K562 (cell line): ENCODE measurements around the gene HK1. TPM values are rescaled to one million over a fixed set of nuclear protein-coding genes. Genes with fewer than 3 reads are reported as not detected.

Experiments used
- ATAC-seq: fragments of 200-7000 bp; cut with Tn5 transposase; 3 replicates; pipeline ENCODE4 v1.9.1; 2020; ENCODE audit warnings: moderate library complexity
- BruUV-seq: library from RNA; stranded (reverse); fragments of 400-500 nt; replicated peaks from 2 replicates; lab custom pipeline; 2021; lab: Mats Ljungman, UMichigan
- CTCF ChIA-PET: fragments of 300-600 bp; formaldehyde crosslinking; extraction: SDS; loops from one replicate; lab custom pipeline; 2021; ENCODE audit warnings: low intra/inter-chr PET ratio; lab: Yijun Ruan, JAX
- POLR2A ChIA-PET: fragments of 300-600, 350-650 bp; sonication (Branson Sonifier 250); formaldehyde crosslinking; extraction: SDS; loops from one replicate; lab custom pipeline; 2021; ENCODE audit warnings: antibody characterized with exemption, inconsistent platforms; lab: Yijun Ruan, JAX
- DNase-seq, 4 experiments: peaks; one replicate each; pipeline versions ENCODE4 v3.0.0 to v3.0.0-alpha.2; 2011 to 2018; ENCODE audit warnings: low spot score in 3 of 4, mixed read lengths in 3 of 4; ENCODE audit errors: extremely low read depth in 1 of 4
- FAIRE-seq: peaks from 2 replicates; lab custom pipeline; 2011; peaks lifted over from hg19 to GRCh38; lab: Jason Lieb, UNC
- H2AFZ ChIP-seq: 2 replicates; pipeline ENCODE4 v1.6.0; 2011; ENCODE audit warnings: low read depth, low read length, control low read depth, inconsistent platforms
- H3K27ac ChIP-seq: fragments of 200-600 bp; 3 replicates; pipeline ENCODE4 v1.8.0; 2011; ENCODE audit warnings: low read depth, mild to moderate bottlenecking, control low read depth, inconsistent platforms, low read length, moderate library complexity, mixed read lengths; ENCODE audit errors: extremely low read depth
- H3K27me3 ChIP-seq, 2 experiments: fragments of 300-600 bp in 1 of 2; 2 replicates in 1 of 2; 3 replicates in 1 of 2; pipeline versions ENCODE4 v1.6.0 to v1.8.0; 2011; ENCODE audit warnings: inconsistent platforms in 2 of 2, low read length in 2 of 2, mild to moderate bottlenecking in 1 of 2, mixed read lengths in 1 of 2, moderate library complexity in 1 of 2; ENCODE audit not compliant: control insufficient read depth in 2 of 2, insufficient read depth in 2 of 2
- H3K36me3 ChIP-seq: fragments of 300-600 bp; 3 replicates; pipeline ENCODE4 v1.8.0; 2011; ENCODE audit warnings: mild to moderate bottlenecking, low read length, inconsistent platforms; ENCODE audit not compliant: control insufficient read depth, insufficient read depth
- H3K4me1 ChIP-seq, 2 experiments: fragments of 200-600 bp in 1 of 2; replicated peaks in 1 of 2; 2 replicates in 1 of 2; 3 replicates in 1 of 2; pipeline versions ENCODE4 v1.5.1 to v1.8.0; 2011; ENCODE audit warnings: inconsistent platforms in 2 of 2, low read length in 2 of 2, mild to moderate bottlenecking in 1 of 2, mixed read lengths in 1 of 2, moderate library complexity in 1 of 2; ENCODE audit not compliant: control insufficient read depth in 2 of 2, insufficient read depth in 2 of 2
- H3K4me2 ChIP-seq: 2 replicates; pipeline ENCODE4 v1.6.1; 2011; ENCODE audit warnings: low read length, control low read depth, inconsistent platforms, mixed read lengths; ENCODE audit not compliant: insufficient read depth
- H3K4me3 ChIP-seq: fragments of 200-600 bp; sonication (generic), shearing (Covaris generic); 2 replicates; pipeline ENCODE4 v1.5.1; 2016; ENCODE audit warnings: control low read depth, inconsistent platforms
- H3K79me2 ChIP-seq: fragments of 200-600 bp; 3 replicates; pipeline ENCODE4 v1.8.0; 2011; ENCODE audit warnings: low read length, inconsistent platforms; ENCODE audit not compliant: control insufficient read depth, insufficient read depth
- H3K9ac ChIP-seq, 2 experiments: 2 replicates each; pipeline versions ENCODE4 v1.6.0 to v1.6.1; 2011; ENCODE audit warnings: low read depth in 2 of 2, low read length in 2 of 2, control low read depth in 1 of 2, inconsistent platforms in 1 of 2, mild to moderate bottlenecking in 1 of 2, mixed read lengths in 1 of 2; ENCODE audit not compliant: insufficient read depth in 1 of 2
- H3K9me1 ChIP-seq: one replicate; pipeline ENCODE4 v1.6.0; 2011; ENCODE audit warnings: inconsistent platforms, mild to moderate bottlenecking, low read length, moderate library complexity; ENCODE audit not compliant: control insufficient read depth, insufficient read depth
- H3K9me3 ChIP-seq: replicated peaks from 2 replicates; pipeline ENCODE4 v1.5.1; 2011; ENCODE audit warnings: low read depth, low read length, inconsistent platforms; ENCODE audit not compliant: control insufficient read depth, insufficient read depth
- H4K20me1 ChIP-seq: replicated peaks from 2 replicates; pipeline ENCODE4 v1.6.1; 2011; ENCODE audit warnings: low read length, inconsistent platforms, mixed read lengths; ENCODE audit not compliant: control insufficient read depth, insufficient read depth
- ARID1B ChIP-seq: fragments of 450-650 bp; IDR thresholded peaks from 2 replicates; pipeline ENCODE4 v1.6.1; 2016; ENCODE audit warnings: antibody characterized with exemption, mild to moderate bottlenecking, inconsistent platforms
- ATF3 ChIP-seq, 2 experiments: fragments of 450-650 bp in 1 of 2; sonication (generic) in 1 of 2; formaldehyde crosslinking in 1 of 2; IDR thresholded peaks in 1 of 2; conservative IDR thresholded peaks in 1 of 2; 2 replicates each; pipeline versions ENCODE4 v1.6.1 to v1.8.1; 2016 to 2023; ENCODE audit warnings: mild to moderate bottlenecking in 2 of 2, moderate library complexity in 2 of 2, inconsistent platforms in 1 of 2, missing genetic modification reagents in 1 of 2
- ATF7 ChIP-seq: fragments of 450-650 bp; IDR thresholded peaks from 2 replicates; pipeline ENCODE4 v1.7.1; 2014; ENCODE audit warnings: mild to moderate bottlenecking, moderate library complexity
- BCL6 ChIP-seq: fragments of 250-450 bp; sonication (Bioruptor Pico); IDR thresholded peaks from 2 replicates; pipeline ENCODE4 v1.4.0; 2020
- GATA2 ChIP-seq: sonication (generic); formaldehyde crosslinking; IDR thresholded peaks from 2 replicates; pipeline ENCODE4 v1.4.0; 2020; ENCODE audit warnings: mild to moderate bottlenecking, missing genetic modification reagents
- JUN ChIP-seq, 2 experiments: sonication (generic) in 1 of 2; formaldehyde crosslinking in 1 of 2; IDR thresholded peaks; 2 replicates each; pipeline versions ENCODE4 v1.6.1 to v1.8.0; 2012 to 2022; ENCODE audit warnings: borderline replicate concordance in 2 of 2, mild to moderate bottlenecking in 2 of 2, improper control_type of control experiment in 1 of 2, low read depth in 1 of 2, low read length in 1 of 2, missing genetic modification reagents in 1 of 2
- WGBS: fragments of 100-300 bp; shearing (Covaris generic); methylation state at CpG from one replicate; pipeline ENCODE4 v1.1.6; 2016; ENCODE audit warnings: low coverage, mixed read lengths; ENCODE audit not compliant: insufficient coverage; ENCODE audit errors: missing lambda C conversion rate; 5-methylcytosine and 5-hydroxymethylcytosine counted together
- in situ Hi-C: fragments of 300-500 bp; cut with MboI; formaldehyde crosslinking; loops from 4 replicates; pipeline ENCODE4 v1.15.0; 2018; ENCODE audit warnings: inconsistent platforms, mixed read lengths
- intact Hi-C: fragments of 100-400 bp; cut with micrococcal nuclease; formaldehyde crosslinking; loops from 2 replicates; pipeline ENCODE4 v1.14.2; 2022
- polyA plus RNA-seq, 8 experiments: library from polyadenylated mRNA; depleted of rRNA in 4 of 8; stranded (reverse) in 5 of 8; unstranded in 3 of 8; fragments of >200 nt; fragmentation: Nextera tagmentation in 2 of 8; fragmentation: Illumina TruSeq in 1 of 8; extraction: Ambion mirVana in 2 of 8; extraction: Trizol in 1 of 8; gene quantifications; 2 replicates each; pipeline versions ENCODE4 v1.2.1 to v1.2.3, GENCODE V29; 2011 to 2014; ENCODE audit warnings: inconsistent platforms in 1 of 8, missing spikeins in 1 of 8
- total RNA-seq, 7 experiments: library from RNA; depleted of rRNA in 6 of 7; stranded (reverse); fragments of >200 nt in 6 of 7; fragmentation: Illumina TruSeq in 2 of 7; extraction: Trizol in 2 of 7; gene quantifications; 2 replicates each; pipeline versions ENCODE4 v1.2.1 to v1.2.3, GENCODE V29; 2011 to 2021; ENCODE audit warnings: low replicate concordance in 1 of 7
- TF ChIP-seq, protein P1 (sequence below), 2 experiments: fragments of 200-800 bp in 1 of 2; sonication (Bioruptor generic) in 1 of 2; sonication (generic) in 1 of 2; formaldehyde crosslinking in 1 of 2; IDR thresholded peaks in 1 of 2; conservative IDR thresholded peaks in 1 of 2; 2 replicates each; pipeline versions ENCODE4 v1.5.0 to v1.6.1; 2016 to 2020; ENCODE audit warnings: missing compliant biosample characterization in 1 of 2, missing genetic modification characterization in 1 of 2, missing genetic modification reagents in 1 of 2

Gene HK1
- total and polyA plus RNA-seq, 9 of the 15 experiments (the other 6 are each of a cell fraction or from before 2014, with no cell fraction given) = 29.2 to 444 (median 193) TPM

- Histone ChIP-seq H3K36me3 (no peaks in the 10 kb centered on the region), H3K4me1 (peaks cover 0 to 10% of the 10 kb centered on the region in 2 experiments; a peak in 2 of 5 replicates), H3K9me3 (no peaks in the 10 kb centered on the region), H2AFZ (no peak overlapping the region), H3K9me1 (no peaks in the 10 kb centered on the region), H3K27me3 (peaks cover 37 to 63% of the 10 kb centered on the region in 2 experiments), H3K4me2 (no peak overlapping the region), H3K79me2 (no peaks in the 10 kb centered on the region), H3K4me3 (no peak overlapping the region), H3K9ac (no peak overlapping the region), H4K20me1 (no peaks in the 10 kb centered on the region; the same call in 1 of the 2 replicates), H3K27ac (no peak overlapping the region)
- WGBS = 2% methylated on average over 13 of the region's 13 CpGs
- DNase-seq = no peak
- ChIA-PET POLR2A (no interaction called here), CTCF (no interaction called here)
- TF ChIP-seq ARID1B = no peak
- no peak for FAIRE-seq
- no peak for ATAC-seq
- intact Hi-C loops (no loop called here), in situ Hi-C loops (no loop called here)
- BruUV-seq = no TSS peak
These were observed 159.3 kb downstream of the HK1 start for GRCh38 chr10:69437321-69438259.

GRCh38 chr10:69438536-69439349, 160.4 kb downstream of the HK1 start:
- no peak for DNase-seq
- H3K79me2 ChIP-seq = no peaks in the 10 kb centered on the region
- ChIA-PET POLR2A (interaction anchor here (0.5 to 1.6 kb wide), 4 partner anchors 10 to 363 kb away, joined by 3 to 6 read pairs (median 4); partner anchors contain the start of gene TSPAN15), CTCF (no interaction called here)
- no peak overlapping the region for H3K4me3 ChIP-seq
- H3K27ac ChIP-seq = no peak overlapping the region
- intact Hi-C loops (no loop called here), in situ Hi-C loops (no loop called here)
- H3K9me3 ChIP-seq = no peaks in the 10 kb centered on the region
- no peak for ATAC-seq
- H3K4me1 ChIP-seq = peaks cover 0 to 10% of the 10 kb centered on the region in 2 experiments; a peak in 2 of 5 replicates
- peak overlapping the region; percentile 13; the same call in 1 of the 2 replicates for H3K4me2 ChIP-seq
- no peak for FAIRE-seq
- H3K27me3 ChIP-seq = peaks cover 40 to 59% of the 10 kb centered on the region in 2 experiments
- H2AFZ ChIP-seq = peak overlapping the region; percentile 68
- 2% methylated on average over 10 of the region's 10 CpGs for WGBS
- no peak overlapping the region; a peak in 1 of 4 replicates for H3K9ac ChIP-seq
- BruUV-seq = no TSS peak
- no peaks in the 10 kb centered on the region; the same call in 1 of the 2 replicates for H4K20me1 ChIP-seq
- no peaks in the 10 kb centered on the region for H3K36me3 ChIP-seq
- no peaks in the 10 kb centered on the region for H3K9me1 ChIP-seq
- TF ChIP-seq, protein P1, sequence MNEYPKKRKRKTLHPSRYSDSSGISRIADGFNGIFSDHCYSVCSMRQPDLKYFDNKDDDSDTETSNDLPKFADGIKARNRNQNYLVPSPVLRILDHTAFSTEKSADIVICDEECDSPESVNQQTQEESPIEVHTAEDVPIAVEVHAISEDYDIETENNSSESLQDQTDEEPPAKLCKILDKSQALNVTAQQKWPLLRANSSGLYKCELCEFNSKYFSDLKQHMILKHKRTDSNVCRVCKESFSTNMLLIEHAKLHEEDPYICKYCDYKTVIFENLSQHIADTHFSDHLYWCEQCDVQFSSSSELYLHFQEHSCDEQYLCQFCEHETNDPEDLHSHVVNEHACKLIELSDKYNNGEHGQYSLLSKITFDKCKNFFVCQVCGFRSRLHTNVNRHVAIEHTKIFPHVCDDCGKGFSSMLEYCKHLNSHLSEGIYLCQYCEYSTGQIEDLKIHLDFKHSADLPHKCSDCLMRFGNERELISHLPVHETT (CRISPR knock-in tag; conservative IDR thresholded peaks at IDR 0.05 in 1 of 2, IDR thresholded peaks at IDR 0.05 in 1 of 2) = 0 out of 4 replicates have a peak, but pooled peaks of 1 of the 2 experiments have one; percentile 66
- TF ChIP-seq ATF7 (0 out of 2 replicates have a peak, but pooled peaks have one; percentile 10), BCL6 (CRISPR knock-in tag) (no peak), ATF3 (IDR thresholded peaks at IDR 0.05) (peak; percentile 27; the same call in 1 of the 2 replicates), ATF3 (CRISPR knock-in tag; conservative IDR thresholded peaks at IDR 0.05) (no peak), JUN (IDR thresholded peaks at IDR 0.05; ENCODE audit: borderline replicate concordance, low read depth, low read length) (0 out of 2 replicates have a peak, but pooled peaks have one; percentile 36), JUN (CRISPR knock-in tag; IDR thresholded peaks at IDR 0.05; ENCODE audit: borderline replicate concordance) (no peak), GATA2 (CRISPR knock-in tag) (no peak)
